ENCODE results near the gene SEMA7A.
"Not testable (repeated sequence)": the region's sequence is repeated elsewhere in the genome, so short reads cannot be mapped to it uniquely, and the experiment has no call there.

The SEMA7A gene, protein sequence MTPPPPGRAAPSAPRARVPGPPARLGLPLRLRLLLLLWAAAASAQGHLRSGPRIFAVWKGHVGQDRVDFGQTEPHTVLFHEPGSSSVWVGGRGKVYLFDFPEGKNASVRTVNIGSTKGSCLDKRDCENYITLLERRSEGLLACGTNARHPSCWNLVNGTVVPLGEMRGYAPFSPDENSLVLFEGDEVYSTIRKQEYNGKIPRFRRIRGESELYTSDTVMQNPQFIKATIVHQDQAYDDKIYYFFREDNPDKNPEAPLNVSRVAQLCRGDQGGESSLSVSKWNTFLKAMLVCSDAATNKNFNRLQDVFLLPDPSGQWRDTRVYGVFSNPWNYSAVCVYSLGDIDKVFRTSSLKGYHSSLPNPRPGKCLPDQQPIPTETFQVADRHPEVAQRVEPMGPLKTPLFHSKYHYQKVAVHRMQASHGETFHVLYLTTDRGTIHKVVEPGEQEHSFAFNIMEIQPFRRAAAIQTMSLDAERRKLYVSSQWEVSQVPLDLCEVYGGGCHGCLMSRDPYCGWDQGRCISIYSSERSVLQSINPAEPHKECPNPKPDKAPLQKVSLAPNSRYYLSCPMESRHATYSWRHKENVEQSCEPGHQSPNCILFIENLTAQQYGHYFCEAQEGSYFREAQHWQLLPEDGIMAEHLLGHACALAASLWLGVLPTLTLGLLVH

DNA sequence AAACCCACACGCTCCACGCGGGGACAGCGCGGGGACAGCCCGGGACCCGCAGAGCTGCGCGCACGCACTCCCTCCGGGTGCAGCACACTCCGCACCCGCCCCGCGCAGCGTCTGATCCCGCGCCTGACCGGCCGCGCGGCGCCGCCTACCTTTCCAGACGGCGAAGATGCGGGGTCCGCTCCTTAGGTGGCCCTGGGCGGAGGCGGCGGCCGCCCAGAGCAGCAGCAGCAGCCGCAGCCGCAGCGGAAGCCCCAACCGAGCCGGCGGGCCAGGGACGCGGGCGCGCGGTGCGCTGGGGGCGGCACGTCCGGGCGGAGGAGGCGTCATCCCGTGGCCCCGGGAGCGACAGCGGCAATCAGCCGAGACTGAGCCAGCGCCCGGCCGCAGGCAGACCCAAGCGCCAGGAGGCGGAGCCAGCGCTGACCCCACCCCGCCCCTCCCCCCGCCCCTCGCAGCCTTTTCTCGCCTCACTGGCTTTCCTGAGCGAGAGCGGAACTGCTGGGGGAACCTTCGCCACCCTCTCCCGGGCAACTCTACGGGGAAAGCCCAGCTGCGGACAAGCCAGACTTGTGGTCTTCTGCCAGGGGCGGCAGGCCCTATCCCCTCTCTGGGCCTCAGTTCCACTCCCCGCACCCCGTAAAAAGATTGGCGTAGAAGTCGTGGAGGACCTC, at the start of gene SEMA7A:
TSS of gene SEMA7A (minus strand) at position 367 of the 671 bp plus-strand sequence. CDS start at position 327, 40 bp downstream.
- DNase-seq = peak; percentile 57

GRCh38 chr15:74482661-74483060, 48.9 kb upstream of the SEMA7A start:
- DNase-seq = no peak

DNA sequence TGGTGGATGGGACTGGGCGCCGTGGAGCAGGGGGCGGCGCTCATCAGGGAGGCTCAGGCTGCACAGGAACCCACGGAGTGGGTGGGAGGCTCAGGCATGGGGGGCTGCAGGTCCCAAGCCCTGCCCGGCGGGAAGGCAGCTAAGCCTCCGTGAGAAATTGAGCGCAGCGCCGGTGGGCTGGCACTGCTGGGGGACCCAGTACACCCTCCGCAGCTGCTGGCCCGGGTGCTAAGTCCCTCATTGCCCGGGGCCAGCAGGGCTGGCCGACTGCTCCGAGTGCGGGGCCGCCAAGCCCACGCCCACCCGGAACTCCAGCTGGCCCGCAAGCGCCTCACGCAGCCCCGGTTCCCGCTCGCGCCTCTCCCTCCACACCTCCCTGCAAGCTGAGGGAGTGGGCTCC, 46.6 kb upstream of the SEMA7A start:
- DNase-seq = not testable (repeated sequence)

DNA sequence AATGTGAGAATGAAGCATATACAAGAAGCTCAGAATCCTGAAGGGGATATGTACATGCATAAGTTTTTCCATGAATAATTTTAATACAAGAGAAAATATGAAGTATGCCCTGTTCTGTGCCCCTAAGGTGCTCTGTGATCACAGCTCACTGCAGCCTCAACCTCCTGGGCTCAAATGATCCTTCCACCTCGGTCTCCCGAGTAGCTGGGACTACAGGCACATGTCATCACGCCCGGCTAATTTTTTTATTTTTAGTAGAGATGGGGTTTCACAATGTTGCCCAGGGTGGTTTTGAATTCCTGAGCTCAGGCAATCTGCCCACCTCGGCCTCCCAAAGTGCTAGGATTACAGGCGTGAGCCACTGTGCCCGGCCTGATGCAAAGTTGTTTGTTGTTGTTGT, 37.9 kb upstream of the SEMA7A start:
- not testable (repeated sequence) for DNase-seq

DNA sequence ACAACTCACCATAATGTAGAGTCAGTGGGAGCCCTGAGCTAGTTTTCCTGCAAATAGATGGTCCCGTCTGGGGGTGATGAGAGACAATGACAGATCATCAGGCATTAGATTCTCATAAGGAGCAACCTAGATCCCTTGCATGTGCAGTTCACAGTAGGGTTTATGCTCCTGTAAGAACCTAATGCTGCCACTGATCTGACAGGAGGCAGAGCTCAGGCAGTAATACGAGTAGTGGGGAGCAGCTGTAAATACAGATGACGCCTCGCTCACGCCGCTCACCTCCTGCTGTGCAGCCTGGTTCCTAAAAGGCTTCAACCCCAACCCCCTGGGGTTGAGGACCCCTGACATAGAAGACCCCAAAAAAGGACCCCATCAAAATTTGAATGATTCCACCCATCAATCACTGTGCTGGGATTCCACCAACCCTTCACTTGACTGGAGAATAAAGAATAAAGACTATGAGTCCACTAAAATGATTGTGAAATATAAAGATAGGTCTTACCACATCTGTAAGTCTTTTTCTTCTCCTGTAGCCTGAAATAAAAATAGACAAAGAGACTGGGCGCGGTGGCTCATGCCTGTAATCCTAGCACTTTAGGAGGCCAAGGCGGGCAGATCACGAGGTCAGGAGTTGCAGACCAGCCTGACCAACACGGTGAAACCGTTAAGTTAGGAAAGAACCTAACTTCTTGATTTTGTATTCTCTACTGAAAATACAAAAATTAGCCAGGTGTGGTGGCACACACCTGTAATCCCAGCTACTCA, 37.1 kb upstream of the SEMA7A start:
- no peak for DNase-seq

DNA sequence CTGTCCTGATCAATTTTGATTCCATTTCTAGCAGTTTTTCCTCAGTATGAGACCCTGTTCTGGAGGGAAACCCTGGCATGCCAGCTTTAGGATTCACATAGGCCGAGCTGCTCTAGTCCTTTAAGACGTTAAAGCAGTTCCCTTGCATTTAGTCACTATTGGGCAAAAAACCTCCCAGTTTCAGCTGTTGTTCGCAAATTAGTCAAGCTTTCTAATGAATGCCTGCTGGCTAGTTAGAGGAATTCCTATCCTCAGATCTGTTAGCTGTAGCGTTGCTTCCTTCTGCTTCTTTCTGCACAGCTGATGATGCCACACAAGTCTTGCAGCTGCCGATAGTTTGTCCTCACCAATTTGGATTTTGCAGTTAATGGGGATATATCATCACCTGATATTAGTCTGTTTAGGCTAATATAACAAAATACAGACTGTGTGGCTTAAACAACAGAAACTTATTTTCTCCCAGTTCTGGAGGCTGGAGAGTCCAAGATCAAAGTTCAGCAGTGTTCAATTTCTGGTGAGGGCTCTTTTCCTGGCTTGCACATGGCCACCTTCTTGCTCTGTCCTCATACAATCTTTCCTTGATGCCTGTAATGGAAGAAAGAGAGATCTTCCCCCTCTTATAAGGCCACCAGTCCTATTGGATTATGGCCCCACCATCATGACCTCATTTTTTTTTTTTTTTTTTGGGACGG, 34.7 kb upstream of the SEMA7A start:
- no peak for DNase-seq

GRCh38 chr15:74466570-74466969, 32.8 kb upstream of the SEMA7A start:
- no peak for DNase-seq

DNA sequence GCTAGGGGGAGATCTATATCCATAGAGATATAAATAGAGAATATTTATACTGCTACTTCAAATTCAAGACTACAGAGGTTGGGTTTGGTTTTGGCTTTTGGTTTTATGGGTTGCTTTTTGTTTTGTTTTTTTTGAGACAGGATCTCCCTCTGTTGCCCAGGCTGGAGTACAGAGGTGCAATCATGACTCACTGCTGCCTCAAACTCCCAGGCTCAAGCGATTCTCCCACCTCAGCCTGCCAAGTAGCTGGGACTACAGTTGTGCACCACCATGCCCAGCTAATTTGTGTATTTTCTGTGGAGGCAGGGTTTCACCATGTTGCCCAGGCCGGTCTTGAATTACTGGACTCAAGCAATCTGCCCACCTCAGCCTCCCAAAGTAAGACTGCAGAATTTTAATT, 31.1 kb upstream of the SEMA7A start:
- no peak for DNase-seq

- no peak for DNase-seq
Measured at GRCh38 chr15:74464216-74464615, 30.5 kb upstream of the SEMA7A start.

DNA sequence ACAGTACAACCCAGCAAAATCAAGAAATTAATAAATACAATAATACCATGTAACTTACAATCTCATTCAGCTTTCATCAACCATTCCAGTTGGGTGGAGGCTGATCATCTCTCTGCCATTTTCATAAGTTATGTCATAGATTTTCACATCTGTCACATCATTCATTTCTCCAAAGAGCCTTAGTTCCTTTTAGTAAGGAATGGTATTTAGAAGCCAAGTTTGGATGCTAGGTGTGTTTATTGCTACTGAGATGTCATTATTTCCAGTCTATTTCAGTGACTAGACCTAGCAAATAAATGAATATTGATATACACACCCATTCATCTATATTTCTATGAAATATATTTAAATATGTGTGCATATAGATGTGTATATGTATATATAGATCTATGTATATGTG, 29.9 kb upstream of the SEMA7A start:
- DNase-seq = no peak

- DNase-seq = no peak
Measured at GRCh38 chr15:74461847-74462511, 28.2 kb upstream of the SEMA7A start.

DNA sequence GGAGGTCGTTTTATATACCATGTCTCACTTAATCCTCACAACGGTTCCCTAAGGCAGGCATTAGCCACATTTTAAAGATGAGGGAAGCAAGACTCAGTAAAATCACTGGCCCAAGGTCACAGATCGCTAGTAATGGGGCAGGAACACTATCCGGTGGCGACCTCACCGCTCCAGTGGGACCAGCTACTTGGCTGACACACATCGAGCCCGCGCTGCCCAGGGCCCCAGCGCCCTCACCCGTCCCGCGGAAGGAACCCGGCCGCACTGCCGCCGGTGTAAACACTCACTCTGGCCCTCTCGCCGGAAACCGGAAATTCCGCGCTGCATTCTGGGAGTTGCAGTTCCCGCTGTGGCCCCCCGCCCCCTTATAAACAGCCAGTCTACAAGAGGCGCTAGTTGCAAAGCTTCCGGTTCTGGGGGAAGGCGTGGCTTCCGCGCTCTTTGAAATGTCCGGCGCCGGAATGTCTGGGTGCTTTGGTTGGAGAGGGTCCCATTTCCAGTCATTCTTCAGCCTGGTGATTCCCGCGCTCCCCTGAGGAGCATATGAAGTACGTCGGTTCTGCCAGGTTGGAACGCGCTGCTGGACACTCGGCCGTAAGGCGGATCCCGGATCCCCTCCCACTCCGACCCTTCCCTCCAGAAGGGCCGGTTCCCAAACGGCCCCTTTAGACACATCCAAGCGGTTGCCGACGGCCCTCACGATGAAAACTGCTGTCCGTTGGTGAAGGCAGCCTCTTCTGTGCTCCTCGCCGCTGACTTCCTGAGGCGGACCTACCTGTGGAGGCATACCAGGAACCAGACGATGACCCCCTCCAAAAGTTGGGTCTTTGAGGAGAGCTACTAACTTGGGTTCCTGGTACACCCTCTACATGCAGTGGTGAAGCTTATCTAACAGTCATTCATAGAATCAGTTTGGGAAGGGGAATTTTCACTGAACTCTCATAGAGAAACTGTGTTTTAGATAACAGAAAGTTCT, 27.4 kb upstream of the SEMA7A start, which contains the start of gene UBL7:
TSS of gene UBL7 (minus strand) at position 290 of the 976 bp plus-strand sequence. CDS start 2,293 bp downstream, outside the sequence.
- DNase-seq = peak; percentile 98

GRCh38 chr15:74460298-74460697, 26.5 kb upstream of the SEMA7A start:
- DNase-seq = no peak

DNA sequence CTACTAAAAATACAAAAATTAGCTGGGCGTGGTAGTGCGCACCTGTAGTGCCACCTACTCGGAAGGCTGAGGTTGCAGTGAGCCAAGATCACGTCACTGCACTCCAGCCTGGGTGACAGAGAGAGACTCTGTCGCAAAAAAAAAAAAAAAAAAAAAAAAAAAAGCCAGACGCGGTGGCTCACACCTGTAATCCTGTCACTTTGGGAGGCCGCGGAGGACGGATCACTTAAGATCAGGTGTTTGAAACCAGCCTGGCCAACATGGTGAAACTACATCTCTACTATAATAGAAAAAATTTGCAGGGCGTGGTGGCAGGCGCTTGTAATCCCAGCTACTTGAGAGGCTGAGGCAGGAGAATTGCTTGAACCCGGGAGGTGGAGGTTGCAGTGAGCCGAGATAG, 26.0 kb upstream of the SEMA7A start:
- not testable (repeated sequence) for DNase-seq

- DNase-seq = no peak
Measured at GRCh38 chr15:74458473-74458872, 24.7 kb upstream of the SEMA7A start.

DNA sequence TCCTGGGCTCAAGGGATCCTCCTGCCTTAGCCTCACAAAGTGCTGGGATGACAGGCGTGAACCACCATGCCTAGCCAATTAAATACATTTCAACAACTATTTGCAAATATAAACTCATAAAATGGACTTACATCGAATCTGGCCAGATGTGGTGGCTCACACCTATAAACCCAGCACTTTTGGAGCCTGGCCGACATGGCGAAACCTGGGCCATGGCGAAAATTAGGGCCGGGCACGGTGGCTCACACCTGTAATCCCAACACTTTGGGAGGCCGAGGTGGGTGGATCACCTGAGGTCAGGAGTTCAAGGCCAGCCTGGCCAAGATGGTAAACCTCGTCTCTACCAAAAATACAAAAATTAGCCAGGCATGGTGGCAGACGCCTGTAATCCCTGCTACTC, 23.3 kb upstream of the SEMA7A start:
- not testable (repeated sequence) for DNase-seq

DNA sequence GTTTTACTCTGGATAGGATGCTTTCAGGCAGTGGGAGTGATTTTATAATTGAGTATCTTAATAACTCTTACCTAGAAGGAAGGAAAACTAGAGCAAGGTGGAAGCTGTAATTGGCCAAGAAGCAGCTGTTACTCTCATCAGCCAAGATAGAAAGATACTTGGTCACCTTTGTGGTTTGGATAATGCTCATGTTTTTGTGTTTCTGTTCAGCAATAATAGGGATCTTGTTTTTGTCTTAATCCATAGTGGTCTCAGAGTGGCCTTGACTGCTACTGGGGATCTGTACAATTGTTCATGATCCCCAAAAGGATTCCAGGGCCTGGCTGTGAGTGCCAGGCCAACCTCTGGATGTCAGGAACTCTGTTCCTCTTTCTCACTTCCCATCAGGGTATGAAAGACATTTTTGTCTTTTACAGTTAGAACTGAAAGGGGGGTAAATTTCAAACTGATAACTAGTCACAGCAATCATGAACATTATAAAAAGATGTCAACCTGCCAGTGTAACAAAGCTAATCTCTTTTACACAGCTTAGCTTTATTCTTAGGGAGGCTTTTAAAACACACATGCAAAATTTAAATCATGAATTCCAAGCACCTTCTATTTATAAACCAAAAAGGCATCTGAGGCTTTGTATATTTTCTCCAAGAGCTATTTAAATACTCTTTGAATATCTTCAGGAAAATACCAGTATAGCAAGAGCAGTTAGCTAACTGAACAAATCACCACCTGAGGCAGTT, 21.2 kb upstream of the SEMA7A start:
- no peak for DNase-seq

DNA sequence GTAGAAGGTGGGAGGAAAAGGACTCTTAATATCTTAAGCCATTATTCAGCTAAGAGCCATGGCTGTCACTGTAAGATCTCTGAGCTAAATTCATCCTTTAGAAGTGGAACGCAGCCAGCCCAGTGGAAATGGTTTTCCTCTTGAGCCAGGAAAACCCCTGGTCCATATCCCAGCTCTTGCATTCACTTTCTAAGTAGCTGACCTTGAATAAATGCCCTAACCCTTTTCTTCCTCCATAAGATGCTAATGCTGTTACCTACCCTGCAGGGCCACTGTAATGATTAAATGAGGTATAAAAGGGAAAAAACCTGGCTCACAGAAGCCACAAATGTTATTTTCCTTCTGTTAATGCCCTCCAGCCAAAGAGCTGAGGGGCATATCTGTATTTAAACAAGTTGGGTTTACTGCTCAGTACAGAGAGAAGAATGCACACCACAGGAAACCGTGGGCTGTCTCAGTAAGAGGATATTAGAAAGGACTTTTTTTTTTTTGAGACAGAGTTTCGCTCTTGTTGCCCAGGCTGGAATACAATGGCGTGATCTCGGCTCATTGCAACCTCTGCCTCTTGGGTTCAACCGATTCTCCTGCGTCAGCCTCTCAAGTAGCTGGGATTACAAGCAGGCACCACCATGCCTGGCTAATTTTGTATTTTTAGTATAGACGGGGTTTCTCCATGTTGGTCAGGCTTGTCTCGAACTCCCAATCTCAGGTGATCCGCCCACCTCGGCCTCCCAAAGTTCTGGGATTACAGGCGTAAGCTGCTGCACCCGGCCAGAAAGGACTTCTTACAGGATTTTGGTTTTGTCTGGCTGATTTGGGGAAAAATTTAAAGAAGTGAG, 20.4 kb upstream of the SEMA7A start:
- DNase-seq = no peak

Measured in COR-L47 (cell line).